Measurements from ENCODE around the gene MEGF10. TPM values are rescaled to one million over a fixed set of nuclear protein-coding genes. Genes with fewer than 3 reads are reported as not detected.

MEGF10 gene
- polyA plus RNA-seq, 1 experiment, result not detected

DNA sequence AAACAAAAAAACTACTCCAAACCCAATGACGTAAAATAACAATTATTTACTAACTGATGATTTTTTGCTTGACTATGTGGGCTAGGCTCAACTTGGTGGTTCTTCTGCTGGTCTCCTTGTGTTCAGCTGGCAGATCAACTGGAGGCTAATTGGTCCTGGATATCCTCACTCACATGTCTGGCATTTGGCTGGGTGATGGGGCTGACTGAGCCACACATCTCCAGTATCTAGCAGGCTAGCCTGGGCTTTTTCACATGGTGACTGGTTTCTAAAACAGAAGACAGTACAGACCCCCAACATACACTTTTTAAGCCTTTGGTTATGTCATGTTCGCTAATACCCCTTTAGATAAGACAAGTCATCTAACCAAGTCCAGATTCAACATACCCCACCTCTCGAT, 122.1 kb downstream of the MEGF10 start:
- CTCF ChIA-PET, result no interaction called here
- POLR2A ChIA-PET, result no interaction called here
- TF ChIP-seq, protein P1, sequence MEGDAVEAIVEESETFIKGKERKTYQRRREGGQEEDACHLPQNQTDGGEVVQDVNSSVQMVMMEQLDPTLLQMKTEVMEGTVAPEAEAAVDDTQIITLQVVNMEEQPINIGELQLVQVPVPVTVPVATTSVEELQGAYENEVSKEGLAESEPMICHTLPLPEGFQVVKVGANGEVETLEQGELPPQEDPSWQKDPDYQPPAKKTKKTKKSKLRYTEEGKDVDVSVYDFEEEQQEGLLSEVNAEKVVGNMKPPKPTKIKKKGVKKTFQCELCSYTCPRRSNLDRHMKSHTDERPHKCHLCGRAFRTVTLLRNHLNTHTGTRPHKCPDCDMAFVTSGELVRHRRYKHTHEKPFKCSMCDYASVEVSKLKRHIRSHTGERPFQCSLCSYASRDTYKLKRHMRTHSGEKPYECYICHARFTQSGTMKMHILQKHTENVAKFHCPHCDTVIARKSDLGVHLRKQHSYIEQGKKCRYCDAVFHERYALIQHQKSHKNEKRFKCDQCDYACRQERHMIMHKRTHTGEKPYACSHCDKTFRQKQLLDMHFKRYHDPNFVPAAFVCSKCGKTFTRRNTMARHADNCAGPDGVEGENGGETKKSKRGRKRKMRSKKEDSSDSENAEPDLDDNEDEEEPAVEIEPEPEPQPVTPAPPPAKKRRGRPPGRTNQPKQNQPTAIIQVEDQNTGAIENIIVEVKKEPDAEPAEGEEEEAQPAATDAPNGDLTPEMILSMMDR (IDR thresholded peaks at IDR 0.05; ENCODE audit: insufficient read depth, low read depth, low read length), result no peak
- no peak for DNase-seq (ENCODE audit: low read depth)
- no peaks in the 10 kb centered on the region for H3K27me3 ChIP-seq (ENCODE audit: control insufficient read depth, insufficient read depth, low read length)
- H3K36me3 ChIP-seq (ENCODE audit: control insufficient read depth, insufficient read depth, low read length), result no peaks in the 10 kb centered on the region
- H3K4me3 ChIP-seq (ENCODE audit: low read depth, low read length), result no peak overlapping the region

GRCh38 chr5:127415034-127415433, 124.4 kb downstream of the MEGF10 start:
- no peak for DNase-seq (ENCODE audit: low read depth)
- no peaks in the 10 kb centered on the region for H3K27me3 ChIP-seq (ENCODE audit: control insufficient read depth, insufficient read depth, low read length)
- H3K36me3 ChIP-seq (ENCODE audit: control insufficient read depth, insufficient read depth, low read length), result no peaks in the 10 kb centered on the region
- POLR2A ChIA-PET, result no interaction called here
- TF ChIP-seq, protein P1 (IDR thresholded peaks at IDR 0.05; ENCODE audit: insufficient read depth, low read depth, low read length), result no peak
- no peak overlapping the region for H3K4me3 ChIP-seq (ENCODE audit: low read depth, low read length)
- CTCF ChIA-PET, result no interaction called here

- no peak for DNase-seq (ENCODE audit: low read depth)
- Histone ChIP-seq H3K4me3 (ENCODE audit: low read depth, low read length) (no peak overlapping the region), H3K27me3 (ENCODE audit: control insufficient read depth, insufficient read depth, low read length) (no peaks in the 10 kb centered on the region), H3K36me3 (ENCODE audit: control insufficient read depth, insufficient read depth, low read length) (no peaks in the 10 kb centered on the region)
- ChIA-PET CTCF (interaction anchor here (0.9 to 1.2 kb wide), 2 partner anchors 42 to 125 kb away, joined by 3 read pairs; no protein-coding TSS in a partner anchor), POLR2A (no interaction called here)
- TF ChIP-seq, protein P1 (IDR thresholded peaks at IDR 0.05; ENCODE audit: insufficient read depth, low read depth, low read length), result no peak
Measured at GRCh38 chr5:127416906-127417305, 126.3 kb downstream of the MEGF10 start.

GRCh38 chr5:127417528-127417927, 126.9 kb downstream of the MEGF10 start:
- H3K36me3 ChIP-seq (ENCODE audit: control insufficient read depth, insufficient read depth, low read length), result no peaks in the 10 kb centered on the region
- TF ChIP-seq, protein P1 (IDR thresholded peaks at IDR 0.05; ENCODE audit: insufficient read depth, low read depth, low read length), result no peak
- H3K27me3 ChIP-seq (ENCODE audit: control insufficient read depth, insufficient read depth, low read length), result 0 out of 2 replicates have a peak, but pooled peaks cover 2% of the 10 kb centered on the region
- no peak for DNase-seq (ENCODE audit: low read depth)
- CTCF ChIA-PET, result no interaction called here
- no peak overlapping the region for H3K4me3 ChIP-seq (ENCODE audit: low read depth, low read length)
- POLR2A ChIA-PET, result no interaction called here

- CTCF ChIA-PET, result no interaction called here
- Histone ChIP-seq H3K4me3 (ENCODE audit: low read depth, low read length) (no peak overlapping the region), H3K36me3 (ENCODE audit: control insufficient read depth, insufficient read depth, low read length) (no peaks in the 10 kb centered on the region), H3K27me3 (ENCODE audit: control insufficient read depth, insufficient read depth, low read length) (0 out of 2 replicates have a peak, but pooled peaks cover 2% of the 10 kb centered on the region)
- TF ChIP-seq, protein P1 (IDR thresholded peaks at IDR 0.05; ENCODE audit: insufficient read depth, low read depth, low read length), result no peak
- no peak for DNase-seq (ENCODE audit: low read depth)
- POLR2A ChIA-PET, result no interaction called here
Measured at GRCh38 chr5:127418367-127418766, 127.8 kb downstream of the MEGF10 start.

All from BJ (cell line).